Heart left ventricle (tissue), 11 donors: ENCODE results near the gene MS4A1. TPM values are rescaled to one million over a fixed set of nuclear protein-coding genes. Genes with fewer than 3 reads are reported as not detected.

Source experiments
- polyA plus RNA-seq, 2 donors: library from polyadenylated mRNA; stranded (reverse); fragments of 200-250 nt; gene quantifications; one replicate each; pipeline ENCODE4 v1.2.3, GENCODE V29; 2013
- total RNA-seq, 9 donors: library from RNA; depleted of rRNA in 2 of 9; stranded (reverse); fragments of >200 nt in 2 of 9; fragmentation: NEBNext Ultra II Directional in 3 of 9; extraction: Animal tissue kit (Norgen Biotek cat#: 25700) in 3 of 9; gene quantifications; one replicate each; pipeline versions ENCODE4 v1.1.0 to v1.2.4, GENCODE V29; 2016 to 2023
- donor health status: ischemic (EF 13 %, LVEDD 7.1; RV severe dilation, severe dysfunction).
- donor health status: healthy with polysubstance abuse.
- donor health status: DM: no; HTN: yes; CAD: no.
- donor health status: DM: no; HTN: no; CAD: no.
- donor health status: ischemic (EF 25% LVEDD 5.7; RV mildly dilated, moderate dysfunction).
- donor health status: healthy.
- donor health status: DM: yes; HTN: yes; CAD: no.
- donor health status: PGD.
- donor health status: nonischemic (EF 23%, LVEDD 6.1; RV moderate dilation, normal function).

MS4A1 gene
- total and polyA plus RNA-seq, 11 donors = 0.08 to 0.86 (median 0.45) TPM; not detected in 8

Other genes starting within 250 kb of the MS4A1 start
- gene MS4A4E, start 212.7 kb upstream of the MS4A1 start, total RNA-seq = 1 to 10 TPM in 2 of 9 donors, under 1 TPM in 6, not detected in 1; 0.34 to 3.4 (median 0.71) TPM
- gene MS4A4E, start 212.7 kb upstream of the MS4A1 start, polyA plus RNA-seq = 1 to 10 TPM in 1 of 2 donors, under 1 TPM in 1; 0.18 to 1.1 TPM
- gene MS4A4A, start 175.2 kb upstream of the MS4A1 start, total RNA-seq = 10 to 100 TPM in 4 of 9 donors, 1 to 10 TPM in 5; 4.1 to 72.2 (median 10.0) TPM
- gene MS4A4A, start 175.2 kb upstream of the MS4A1 start, polyA plus RNA-seq = 1 to 10 TPM; 4.3 to 8.0 TPM
- not detected for gene MS4A6E, start 128.6 kb upstream of the MS4A1 start, total RNA-seq
- gene MS4A6E, start 128.6 kb upstream of the MS4A1 start, polyA plus RNA-seq = under 1 TPM in 1 of 2 donors, not detected in 1; 0.18 TPM
- gene MS4A7, start 77.3 kb upstream of the MS4A1 start, total RNA-seq = 10 to 100 TPM in 4 of 9 donors, 1 to 10 TPM in 5; 5.4 to 57.1 (median 9.8) TPM
- gene MS4A7, start 77.3 kb upstream of the MS4A1 start, polyA plus RNA-seq = 1 to 10 TPM; 2.7 to 3.5 TPM
- 1 to 10 TPM in 3 of 9 donors, under 1 TPM in 6; 0.15 to 2.7 (median 0.50) TPM for gene MS4A14, start 59.4 kb upstream of the MS4A1 start, total RNA-seq
- under 1 TPM; 0.12 to 0.69 TPM for gene MS4A14, start 59.4 kb upstream of the MS4A1 start, polyA plus RNA-seq
- not detected for gene MS4A5, start 26.3 kb upstream of the MS4A1 start, total RNA-seq
- gene MS4A5, start 26.3 kb upstream of the MS4A1 start, polyA plus RNA-seq = not detected
- gene MS4A12, start 36.9 kb downstream of the MS4A1 start, total RNA-seq = not detected
- not detected for gene MS4A12, start 36.9 kb downstream of the MS4A1 start, polyA plus RNA-seq
- not detected for gene MS4A13, start 59.5 kb downstream of the MS4A1 start, total RNA-seq
- gene MS4A13, start 59.5 kb downstream of the MS4A1 start, polyA plus RNA-seq = not detected
- gene MS4A8, start 243.8 kb downstream of the MS4A1 start, total RNA-seq = not detected
- not detected for gene MS4A8, start 243.8 kb downstream of the MS4A1 start, polyA plus RNA-seq